ENCODE results near the gene MAP3K6. TPM values are rescaled to one million over a fixed set of nuclear protein-coding genes. Genes with fewer than 3 reads are reported as not detected.

MAP3K6 gene
- total and polyA plus RNA-seq, 2 of the 4 experiments (the other 2 are of a cell fraction), result 4.8 to 15.9 TPM

DNA sequence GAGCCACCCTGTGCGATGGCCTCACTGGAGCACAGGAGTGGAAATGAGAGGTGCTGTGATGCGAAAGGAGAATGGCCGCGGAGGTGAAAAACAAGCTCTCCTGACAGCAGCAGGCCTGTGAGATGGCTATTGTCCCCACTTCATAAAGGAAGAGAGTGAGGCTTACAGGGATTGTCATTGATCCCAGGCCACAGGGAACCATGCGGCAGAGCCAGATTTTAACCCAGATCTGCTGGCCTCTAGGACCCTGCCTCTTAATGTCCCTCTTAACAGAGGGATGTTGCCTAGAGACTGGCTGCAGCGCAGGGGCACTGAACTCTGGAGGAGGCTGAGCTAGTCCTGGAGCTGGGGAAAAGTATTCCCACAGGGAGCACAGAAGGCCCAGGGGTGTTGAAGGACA, 28.0 kb downstream of the MAP3K6 start:
- dilution Hi-C loops (cut with HindIII; ENCODE audit: low sequenced_read_pairs, unreplicated experiment) (no loop called here), intact Hi-C loops (cut with micrococcal nuclease) (no loop called here), in situ Hi-C loops (cut with MboI; ENCODE audit: low sequenced_read_pairs) (no loop called here)
- H4K91ac ChIP-seq (ENCODE audit: insufficient read depth, low read depth, low read length), result no peak overlapping the region
- H3K18ac ChIP-seq (ENCODE audit: low read depth, low read length), result no peak overlapping the region
- no peak overlapping the region for H3K4me2 ChIP-seq (ENCODE audit: low read depth, low read length)
- no peak overlapping the region for H2BK20ac ChIP-seq (ENCODE audit: low read depth, low read length)
- no peak overlapping the region for H2BK120ac ChIP-seq (ENCODE audit: low read depth, low read length)
- BruUV-seq (replicated peaks), result no TSS peak
- no peaks in the 10 kb centered on the region; a peak in 1 of 4 replicates for H3K79me1 ChIP-seq (ENCODE audit: low read depth in 1 of 2, low read length in 2 of 2)
- DNase-seq (no peak), ATAC-seq (ENCODE audit: low read depth) (no peak)
- H3K9me3 ChIP-seq (ENCODE audit: control insufficient read depth, insufficient read depth, low read length), result no peaks in the 10 kb centered on the region
- H3K27ac ChIP-seq (ENCODE audit: insufficient read depth, low read length), result no peak overlapping the region
- H3K9ac ChIP-seq (ENCODE audit: low read depth, low read length), result no peak overlapping the region
- H2AK5ac ChIP-seq (ENCODE audit: low read depth, low read length), result no peak overlapping the region
- H3K4me1 ChIP-seq (ENCODE audit: control insufficient read depth, insufficient read depth, low read length), result peaks cover 14% of the 10 kb centered on the region
- 100% methylated on average over 3 of the region's 6 CpGs; no CpG with 5 or more reads in 1 of the 2 experiments for WGBS, 2 experiments (ENCODE audit: extremely low coverage in 2 of 2, insufficient read length in 1 of 2)
- no peak overlapping the region for H3K14ac ChIP-seq (replicated peaks; ENCODE audit: low read depth, low read length)
- no peaks in the 10 kb centered on the region for H3K27me3 ChIP-seq (ENCODE audit: control insufficient read depth, insufficient read depth, low read length)
- no peak overlapping the region for H3K56ac ChIP-seq (ENCODE audit: extremely low read depth, insufficient read depth, low read length)
- H2BK5ac ChIP-seq (ENCODE audit: low read depth, low read length, poor library complexity, severe bottlenecking), result no peak overlapping the region
- no peak overlapping the region for H2BK15ac ChIP-seq (ENCODE audit: low read depth, low read length)
- H4K5ac ChIP-seq (ENCODE audit: low read depth, low read length), result no peak overlapping the region
- no peak overlapping the region for H3K4ac ChIP-seq (ENCODE audit: low read depth, low read length)
- peaks cover 7% of the 10 kb centered on the region; the same call in 1 of the 2 replicates for H3K9me1 ChIP-seq (ENCODE audit: insufficient read depth, low read length)
- no peak for TF ChIP-seq NFE2L2 (IDR thresholded peaks at IDR 0.05; ENCODE audit: low read depth, low read length)
- no peak for TF ChIP-seq RFX5 (IDR thresholded peaks at IDR 0.05; ENCODE audit: low read depth, low read length)
- no peaks in the 10 kb centered on the region for H4K20me1 ChIP-seq (ENCODE audit: insufficient read depth, low read length)
- peaks cover 26% of the 10 kb centered on the region for H3K36me3 ChIP-seq (ENCODE audit: control insufficient read depth, insufficient read depth, low read length)
- H3K4me3 ChIP-seq (ENCODE audit: insufficient read depth, low read depth, low read length), result no peak overlapping the region
- H2AK9ac ChIP-seq (replicated peaks; ENCODE audit: low read depth, low read length, poor library complexity), result no peak overlapping the region
- POLR2A ChIA-PET (ENCODE audit: unreplicated experiment), result no interaction called here
- CTCF ChIA-PET, result no interaction called here
- no peak overlapping the region for H3K23ac ChIP-seq (ENCODE audit: low read depth, low read length)
- H2AFZ ChIP-seq (replicated peaks; ENCODE audit: low read length, poor library complexity), result no peak overlapping the region
- H4K8ac ChIP-seq (ENCODE audit: low read depth in 2 of 2, low read length in 2 of 2), result no peak overlapping the region
